ENCODE results near the gene MYOG. TPM values are rescaled to one million over a fixed set of nuclear protein-coding genes. Genes with fewer than 3 reads are reported as not detected.

The MYOG gene
- total and polyA plus RNA-seq, 2 of the 13 experiments (the other 11 are each of a cell fraction or from before 2014, with no cell fraction given) = not detected

GRCh38 chr1:203078478-203078877 lies 7.3 kb downstream of the MYOG start:
- FAIRE-seq = no peak
- WGBS (ENCODE audit: low lambda C conversion rate) = 0% methylated on average over 2 of the region's 3 CpGs
- no peak for DNase-seq (ENCODE audit: low spot score)
- intact Hi-C loops (cut with micrococcal nuclease; ENCODE audit: unreplicated experiment) (no loop called here), in situ Hi-C loops (cut with HindIII; ENCODE audit: extremely low pct_ligation_motif_present, low pct_unique_long_range_greater_than_20kb) (no loop called here)
- no peaks in the 10 kb centered on the region for H4K20me1 ChIP-seq (ENCODE audit: insufficient read depth, low read length)
- H3K4me2 ChIP-seq (ENCODE audit: low read depth, low read length) = no peak overlapping the region
- H3K4me1 ChIP-seq (ENCODE audit: insufficient read depth, low read length) = no peaks in the 10 kb centered on the region
- no peaks in the 10 kb centered on the region for H3K79me2 ChIP-seq (ENCODE audit: insufficient read depth, low read length)
- no peak overlapping the region for H3K4me3 ChIP-seq (replicated peaks in 1 of 3; ENCODE audit: insufficient read depth in 1 of 3, low read depth in 2 of 3, low read length in 3 of 3)
- no peak overlapping the region for H3K27ac ChIP-seq (ENCODE audit: extremely low read length, insufficient read depth, low read length)
- peaks cover 2 to 21% of the 10 kb centered on the region in 2 experiments; a peak in 4 of 5 replicates for H3K27me3 ChIP-seq (ENCODE audit: control insufficient read depth in 1 of 2, insufficient read depth in 2 of 2, low read length in 2 of 2)
- H3K36me3 ChIP-seq (replicated peaks in 1 of 2; ENCODE audit: control insufficient read depth in 1 of 2, insufficient read depth in 2 of 2, low read length in 2 of 2) = no peaks in the 10 kb centered on the region
- ChIA-PET CTCF (ENCODE audit: low intra/inter-chr PET ratio, low total read pairs) (no interaction called here), POLR2A (no interaction called here)
- no peak for ATAC-seq
- no TSS peak for BruUV-seq (replicated peaks)
- no peak for TF ChIP-seq SAP130 (CRISPR knock-in tag; IDR thresholded peaks at IDR 0.05; ENCODE audit: low read depth)
- TF ChIP-seq NFIC (IDR thresholded peaks at IDR 0.05; ENCODE audit: low read length) = no peak
- no peak for TF ChIP-seq CENPT (CRISPR knock-in tag; IDR thresholded peaks at IDR 0.05; ENCODE audit: low read depth)
- no peak for TF ChIP-seq ZNF407 (CRISPR knock-in tag; IDR thresholded peaks at IDR 0.05; ENCODE audit: not compliant biosample characterization)
- no peak for TF ChIP-seq ZFAT (CRISPR knock-in tag; conservative IDR thresholded peaks at IDR 0.05)
- no peak for TF ChIP-seq ZBTB2 (CRISPR knock-in tag; IDR thresholded peaks at IDR 0.05; ENCODE audit: low read depth)
- no peak for TF ChIP-seq ZNF484 (CRISPR knock-in tag; IDR thresholded peaks at IDR 0.05; ENCODE audit: borderline replicate concordance, low read depth)
- no peak for TF ChIP-seq KLF6 (CRISPR knock-in tag; IDR thresholded peaks at IDR 0.05)
- no peak for TF ChIP-seq ZNF547 (CRISPR knock-in tag; IDR thresholded peaks at IDR 0.05)
- TF ChIP-seq ZNF326 (CRISPR knock-in tag; IDR thresholded peaks at IDR 0.05; ENCODE audit: borderline replicate concordance) = no peak
- TF ChIP-seq ZNF44 (CRISPR knock-in tag; IDR thresholded peaks at IDR 0.05) = no peak
- H3K9ac ChIP-seq (ENCODE audit: insufficient read depth, low read depth, low read length) = no peak overlapping the region
- H3K9me3 ChIP-seq (ENCODE audit: low read length) = no peaks in the 10 kb centered on the region
- no peak overlapping the region for H2AFZ ChIP-seq (ENCODE audit: low read length)
